GM18526 (cell line): ENCODE data around the gene MYL10.

Source experiments
- POLR2A ChIP-seq: IDR thresholded peaks from 3 replicates; pipeline ENCODE4 v1.6.1; 2011; ENCODE audit not compliant: insufficient read length; ENCODE audit errors: extremely low read depth

MYL10 gene

GRCh38 chr7:101630591-101630990 lies 1.5 kb upstream of the MYL10 start:
- no peak for TF ChIP-seq POLR2A

- no peak for TF ChIP-seq POLR2A
Observed at GRCh38 chr7:101628522-101628921, 574 bp downstream of the MYL10 start.

DNA sequence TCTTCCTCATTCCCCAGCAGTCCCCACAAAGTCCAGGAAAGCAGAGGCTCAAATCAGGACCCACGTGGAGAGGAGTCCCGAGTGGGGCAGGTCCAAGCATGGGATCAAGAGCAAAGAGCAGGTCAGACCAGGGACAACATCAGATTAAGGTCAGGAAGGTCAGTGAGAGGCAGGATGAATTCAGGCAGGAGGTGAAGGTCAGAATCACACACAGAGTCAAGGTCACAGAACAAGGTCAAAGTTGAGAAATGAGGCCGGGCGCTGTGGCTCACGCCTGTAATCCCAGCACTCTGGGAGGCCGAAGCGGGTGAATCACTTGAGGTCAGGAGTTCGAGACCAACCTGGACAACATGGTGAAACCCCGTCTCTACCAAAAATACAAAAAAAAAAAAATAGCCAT lies 2.3 kb downstream of the MYL10 start:
- no peak for TF ChIP-seq POLR2A

- TF ChIP-seq POLR2A: no peak
Observed at GRCh38 chr7:101626069-101626671, 2.9 kb downstream of the MYL10 start.

DNA sequence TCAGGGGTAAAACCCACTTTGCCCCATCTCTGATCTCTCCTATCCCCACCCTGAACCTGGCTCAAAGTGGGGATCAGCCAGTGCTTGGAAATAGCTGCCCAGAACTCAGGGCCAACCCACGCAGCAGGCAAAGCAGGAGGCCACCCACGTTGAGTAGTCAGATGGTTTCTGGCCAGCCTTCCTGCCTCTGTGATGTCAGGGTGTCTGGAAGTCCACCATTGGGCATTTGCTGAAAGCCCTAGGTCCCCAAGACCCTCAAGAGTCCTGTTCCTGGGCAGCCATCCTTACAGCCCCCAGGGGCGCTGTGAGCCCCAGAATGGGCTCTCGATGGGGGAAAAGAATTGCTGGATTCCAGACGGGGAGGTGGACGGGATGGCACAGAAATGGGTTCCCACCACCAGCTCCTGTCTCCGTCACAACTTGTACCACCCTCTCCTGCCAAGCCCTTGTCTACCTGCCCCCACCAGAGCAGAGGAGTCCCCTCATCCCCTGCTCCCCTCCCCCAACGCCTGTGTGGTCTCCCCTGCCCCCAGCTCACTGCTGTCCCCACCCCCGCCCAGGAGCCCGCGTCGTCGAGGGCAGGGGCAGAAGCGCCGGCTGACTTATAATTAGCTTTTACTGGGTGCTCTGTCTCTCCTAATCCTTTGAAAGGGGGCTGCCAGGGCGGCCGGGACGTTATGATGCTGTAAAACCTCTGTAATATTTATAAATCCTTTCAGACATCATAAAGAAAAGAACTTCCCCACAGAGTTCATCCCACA lies 3.9 kb downstream of the MYL10 start:
- TF ChIP-seq POLR2A: no peak

DNA sequence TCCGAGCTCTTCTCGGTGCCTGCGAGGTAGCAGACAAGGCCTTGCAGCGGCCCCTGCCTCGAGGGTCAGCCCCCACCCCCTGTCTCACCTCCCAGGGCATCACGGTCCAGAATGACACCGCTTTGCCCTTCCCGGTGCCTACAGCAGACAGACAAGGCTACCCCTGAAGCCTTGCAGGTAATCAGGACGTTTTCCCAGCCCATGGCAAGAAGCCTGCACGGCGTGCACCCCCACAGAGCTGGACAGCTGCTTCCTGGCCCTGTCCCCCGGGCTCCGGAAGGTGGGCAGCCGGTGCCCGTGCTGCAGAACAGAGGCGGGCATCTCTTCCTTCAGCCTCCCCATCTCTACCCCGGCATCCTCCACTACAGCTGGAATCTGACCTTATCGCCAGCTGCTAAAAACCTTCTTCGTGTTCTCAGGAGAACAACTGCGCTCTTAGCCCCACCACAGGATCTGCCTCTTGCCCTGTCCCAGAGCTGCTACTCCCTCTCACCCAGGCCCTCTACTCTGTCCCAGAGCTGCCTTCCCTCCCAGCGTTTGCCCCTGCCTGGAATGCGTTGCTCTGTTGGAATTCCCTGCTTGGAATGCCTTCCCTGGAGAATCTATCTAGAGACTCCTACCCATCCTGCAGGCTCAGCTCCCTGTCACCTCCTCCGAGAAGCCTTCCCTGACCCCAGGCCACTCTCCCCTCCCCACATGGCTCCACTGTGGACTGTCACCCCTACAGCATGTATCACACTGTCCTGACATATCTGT lies 4.7 kb downstream of the MYL10 start:
- TF ChIP-seq POLR2A: no peak

GRCh38 chr7:101622609-101623173 lies 6.4 kb downstream of the MYL10 start:
- TF ChIP-seq POLR2A: no peak

DNA sequence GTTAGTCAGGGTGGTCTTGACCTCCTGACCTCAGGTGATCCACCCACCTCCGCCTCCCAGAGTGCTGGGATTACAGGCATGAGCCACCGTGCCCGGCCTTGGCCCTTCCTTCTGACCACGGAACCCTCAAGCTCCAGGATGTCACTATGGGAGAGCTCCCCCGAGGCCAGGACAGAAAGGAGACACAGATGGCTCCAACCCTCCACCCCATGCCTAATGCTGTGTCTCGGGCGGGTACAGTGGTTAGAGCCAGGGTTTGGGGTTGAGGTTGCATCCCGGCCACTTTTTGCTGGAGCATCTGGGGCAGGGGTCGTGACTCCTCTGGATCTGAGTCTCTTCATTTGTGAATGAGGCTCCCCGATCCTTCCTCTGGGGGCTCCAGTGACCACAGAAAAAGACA lies 8.1 kb downstream of the MYL10 start:
- TF ChIP-seq POLR2A: no peak

- TF ChIP-seq POLR2A: no peak
Observed at GRCh38 chr7:101620395-101620794, 8.7 kb downstream of the MYL10 start.

DNA sequence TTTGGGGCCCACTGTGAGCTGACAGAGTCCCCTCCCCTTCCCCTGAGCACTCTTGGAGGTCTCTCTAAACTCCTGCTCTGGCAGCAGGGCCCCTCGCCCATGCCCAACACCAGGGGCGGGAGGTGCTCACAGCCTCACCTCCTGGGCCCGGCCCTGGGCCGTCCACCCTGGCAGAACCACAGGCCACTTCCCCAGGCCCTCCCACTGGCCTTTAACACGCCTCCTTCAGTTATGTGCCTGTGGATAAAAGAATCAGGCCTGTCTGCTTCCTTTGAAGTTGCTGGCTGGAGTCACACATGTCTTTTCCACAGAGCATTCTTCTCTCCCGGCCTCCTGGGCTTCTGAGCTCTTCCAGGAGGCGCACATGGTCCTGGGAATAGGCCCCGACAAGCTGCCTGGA lies 10.2 kb downstream of the MYL10 start:
- TF ChIP-seq POLR2A: no peak

GRCh38 chr7:101618207-101618839 lies 10.8 kb downstream of the MYL10 start:
- no peak for TF ChIP-seq POLR2A

DNA sequence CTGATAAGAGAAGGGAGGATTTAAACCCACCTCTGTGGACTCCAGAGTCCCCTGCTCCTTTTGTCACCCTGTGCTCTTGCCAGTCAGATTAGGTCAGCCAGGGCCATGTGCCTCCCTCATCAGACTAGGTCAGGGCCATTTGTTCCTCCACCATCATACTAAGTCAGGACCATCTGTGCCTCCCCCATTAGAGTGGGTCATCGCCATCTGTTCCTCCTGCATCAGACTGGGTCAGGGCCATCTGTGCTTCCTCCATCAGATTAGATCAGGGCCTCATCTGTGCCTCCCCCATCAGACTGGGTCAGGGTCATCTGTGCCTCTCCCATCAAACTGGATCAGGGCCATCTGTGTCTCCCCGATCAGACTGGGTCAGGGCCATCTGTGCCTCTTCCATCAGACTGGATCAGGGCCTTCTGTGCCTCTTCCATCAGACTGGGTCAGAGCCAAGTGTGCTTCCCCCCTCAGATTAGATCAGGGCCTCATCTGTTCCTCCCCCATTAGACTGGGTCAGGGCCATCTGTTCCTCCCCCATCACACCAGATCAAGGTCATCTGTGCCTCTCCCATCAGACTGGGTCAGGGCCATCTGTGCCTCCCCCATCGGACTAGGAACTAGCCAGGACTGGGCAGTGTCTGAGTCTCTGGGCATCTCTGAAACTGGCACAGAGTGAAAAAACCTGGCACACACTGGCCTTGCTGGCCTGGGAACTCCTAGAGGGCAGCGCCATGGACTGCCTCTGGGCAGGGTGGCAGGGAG lies 11.5 kb downstream of the MYL10 start:
- no peak for TF ChIP-seq POLR2A

- no peak for TF ChIP-seq POLR2A
Observed at GRCh38 chr7:101615446-101615845, 13.7 kb downstream of the MYL10 start.

DNA sequence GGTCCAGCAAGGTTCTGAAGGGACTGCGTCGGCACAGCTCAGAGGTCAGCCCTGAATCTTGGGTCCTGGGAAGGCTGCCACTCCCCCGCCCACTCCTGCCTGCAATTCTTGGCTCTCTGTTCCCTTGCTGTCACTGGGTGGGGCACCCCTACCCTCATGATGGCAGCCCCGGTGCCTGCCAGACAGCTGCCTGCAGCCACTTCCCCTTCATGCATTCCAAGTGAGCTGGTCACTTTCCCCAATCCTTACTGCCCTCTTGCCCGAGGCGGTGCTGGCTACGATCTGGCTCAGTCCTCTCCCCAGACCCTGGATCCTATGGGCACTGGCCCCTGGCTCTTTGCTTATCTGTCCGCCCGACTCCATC lies 14.2 kb downstream of the MYL10 start:
- TF ChIP-seq POLR2A: no peak

- TF ChIP-seq POLR2A: no peak
Observed at GRCh38 chr7:101614098-101614938, 14.8 kb downstream of the MYL10 start.
